IMR-90 (cell line): ENCODE results near the gene FCRL2. TPM values are rescaled to one million over a fixed set of nuclear protein-coding genes. Genes with fewer than 3 reads are reported as not detected.

Experiments
- ATAC-seq: fragments of 200-7000 bp; cut with Tn5 transposase; 2 replicates; pipeline ENCODE4 v1.9.1; 2020; ENCODE audit warnings: low read depth, mild to moderate bottlenecking, moderate library complexity
- BruUV-seq: library from RNA; stranded (reverse); fragments of 400-500 nt; replicated peaks from 2 replicates; lab custom pipeline; 2021; lab: Mats Ljungman, UMichigan
- CTCF ChIA-PET: fragments of 300-600 bp; formaldehyde crosslinking; extraction: SDS; loops from one replicate; lab custom pipeline; 2021; ENCODE audit warnings: antibody characterized with exemption; lab: Yijun Ruan, JAX
- POLR2A ChIA-PET: fragments of 300-600 bp; sonication (Branson Sonifier 250); formaldehyde crosslinking; loops from one replicate; lab custom pipeline; 2022; ENCODE audit warnings: antibody characterized with exemption; ENCODE audit not compliant: unreplicated experiment; lab: Charles Lee
- DNase-seq: peaks from one replicate; pipeline ENCODE4 v3.0.0; 2013
- H2AFZ ChIP-seq: replicated peaks from 2 replicates; pipeline ENCODE3; 2013; ENCODE audit warnings: low read length, mild to moderate bottlenecking; ENCODE audit not compliant: poor library complexity
- H2AK5ac ChIP-seq: 2 replicates; pipeline ENCODE4 v1.6.1; 2013; ENCODE audit warnings: low read depth, low read length, inconsistent platforms
- H2AK9ac ChIP-seq: replicated peaks from 2 replicates; pipeline ENCODE3; 2013; ENCODE audit warnings: mild to moderate bottlenecking, low read depth, low read length, moderate library complexity; ENCODE audit not compliant: poor library complexity
- H2BK120ac ChIP-seq: 2 replicates; pipeline ENCODE4 v1.6.1; 2013; ENCODE audit warnings: low read depth, low read length, inconsistent platforms
- H2BK15ac ChIP-seq: 3 replicates; pipeline ENCODE4 v1.6.1; 2013; ENCODE audit warnings: low read depth, low read length, inconsistent platforms
- H2BK20ac ChIP-seq: 2 replicates; pipeline ENCODE4 v1.6.1; 2013; ENCODE audit warnings: low read depth, mild to moderate bottlenecking, inconsistent platforms, low read length, moderate library complexity
- H2BK5ac ChIP-seq: 2 replicates; pipeline ENCODE4 v1.6.1; 2013; ENCODE audit warnings: mild to moderate bottlenecking, low read depth, low read length, inconsistent platforms; ENCODE audit not compliant: poor library complexity, severe bottlenecking
- H3K14ac ChIP-seq: replicated peaks from 2 replicates; pipeline ENCODE4 v1.6.1; 2013; ENCODE audit warnings: low read depth, low read length, inconsistent platforms
- H3K18ac ChIP-seq: 2 replicates; pipeline ENCODE4 v1.6.1; 2013; ENCODE audit warnings: low read depth, low read length, control low read depth
- H3K23ac ChIP-seq: 2 replicates; pipeline ENCODE4 v1.6.1; 2013; ENCODE audit warnings: low read depth, low read length, inconsistent platforms
- H3K27ac ChIP-seq: 2 replicates; pipeline ENCODE4 v1.5.1; 2013; ENCODE audit warnings: mild to moderate bottlenecking, control low read depth, low read length; ENCODE audit not compliant: insufficient read depth
- H3K27me3 ChIP-seq: 2 replicates; pipeline ENCODE4 v1.6.1; 2013; ENCODE audit warnings: low read length; ENCODE audit not compliant: control insufficient read depth, insufficient read depth
- H3K36me3 ChIP-seq: 2 replicates; pipeline ENCODE4 v1.6.1; 2013; ENCODE audit warnings: low read length, mixed read lengths; ENCODE audit not compliant: control insufficient read depth, insufficient read depth
- H3K4ac ChIP-seq: 2 replicates; pipeline ENCODE4 v1.6.1; 2013; ENCODE audit warnings: low read depth, low read length, inconsistent platforms
- H3K4me1 ChIP-seq: 2 replicates; pipeline ENCODE4 v1.6.1; 2013; ENCODE audit warnings: low read length, mixed read lengths; ENCODE audit not compliant: control insufficient read depth, insufficient read depth
- H3K4me2 ChIP-seq: 2 replicates; pipeline ENCODE4 v1.6.1; 2013; ENCODE audit warnings: low read depth, mild to moderate bottlenecking, control low read depth, low read length, moderate library complexity
- H3K4me3 ChIP-seq: 2 replicates; pipeline ENCODE4 v1.5.1; 2013; ENCODE audit warnings: low read depth, mild to moderate bottlenecking, control low read depth, low read length, moderate library complexity; ENCODE audit not compliant: insufficient read depth
- H3K56ac ChIP-seq: 2 replicates; pipeline ENCODE4 v1.6.1; 2013; ENCODE audit warnings: low read length, inconsistent platforms; ENCODE audit not compliant: insufficient read depth; ENCODE audit errors: extremely low read depth
- H3K79me1 ChIP-seq, 2 experiments: 2 replicates each; pipeline ENCODE4 v1.6.1; 2013; ENCODE audit warnings: low read length in 2 of 2, inconsistent platforms in 1 of 2, low read depth in 1 of 2
- H3K9ac ChIP-seq: 2 replicates; pipeline ENCODE4 v1.6.1; 2013; ENCODE audit warnings: low read depth, low read length, control low read depth
- H3K9me1 ChIP-seq: 2 replicates; pipeline ENCODE4 v1.6.1; 2013; ENCODE audit warnings: low read length, inconsistent platforms; ENCODE audit not compliant: insufficient read depth
- H3K9me3 ChIP-seq: 2 replicates; pipeline ENCODE4 v1.6.1; 2013; ENCODE audit warnings: low read length; ENCODE audit not compliant: control insufficient read depth, insufficient read depth
- H4K20me1 ChIP-seq: 2 replicates; pipeline ENCODE4 v1.6.1; 2013; ENCODE audit warnings: low read length, inconsistent platforms; ENCODE audit not compliant: insufficient read depth
- H4K5ac ChIP-seq: 2 replicates; pipeline ENCODE4 v1.6.1; 2013; ENCODE audit warnings: mild to moderate bottlenecking, low read depth, low read length, control low read depth
- H4K8ac ChIP-seq, 2 experiments: 2 replicates each; pipeline ENCODE4 v1.6.1; 2013; ENCODE audit warnings: low read depth in 2 of 2, low read length in 2 of 2, control low read depth in 1 of 2, inconsistent platforms in 1 of 2
- H4K91ac ChIP-seq: 2 replicates; pipeline ENCODE4 v1.6.1; 2013; ENCODE audit warnings: low read depth, low read length, inconsistent platforms; ENCODE audit not compliant: insufficient read depth
- BHLHE40 ChIP-seq: fragments of 150-350 bp; IDR thresholded peaks from 2 replicates; pipeline ENCODE4 v1.6.1; 2016; ENCODE audit warnings: mild to moderate bottlenecking, low read depth, low read length
- CEBPB ChIP-seq: IDR thresholded peaks from 2 replicates; pipeline ENCODE4 v1.6.1; 2012; ENCODE audit warnings: low read depth, low read length, improper control_type of control experiment
- CHD1 ChIP-seq: IDR thresholded peaks from 2 replicates; pipeline ENCODE4 v1.6.1; 2012; ENCODE audit warnings: low read depth, low read length, improper control_type of control experiment
- FOS ChIP-seq: fragments of 150-350 bp; IDR thresholded peaks from 2 replicates; pipeline ENCODE4 v1.6.1; 2016; ENCODE audit warnings: low read depth, low read length
- MAFK ChIP-seq: IDR thresholded peaks from 2 replicates; pipeline ENCODE4 v1.6.1; 2012; ENCODE audit warnings: low read depth, low read length, improper control_type of control experiment
- MXI1 ChIP-seq: IDR thresholded peaks from 2 replicates; pipeline ENCODE4 v1.6.1; 2012; ENCODE audit warnings: low read depth, mild to moderate bottlenecking, low read length, moderate library complexity, borderline replicate concordance
- NFE2L2 ChIP-seq: fragments of 150-350 bp; IDR thresholded peaks from 2 replicates; pipeline ENCODE4 v1.6.1; 2016; ENCODE audit warnings: low read depth, mild to moderate bottlenecking, low read length
- POLR2A ChIP-seq: IDR thresholded peaks from 2 replicates; pipeline ENCODE4 v1.6.1; 2012; ENCODE audit warnings: mild to moderate bottlenecking, low read depth, low read length
- RAD21 ChIP-seq: IDR thresholded peaks from 2 replicates; pipeline ENCODE4 v1.6.1; 2012; ENCODE audit warnings: low read length, improper control_type of control experiment
- RCOR1 ChIP-seq: IDR thresholded peaks from 2 replicates; pipeline ENCODE4 v1.6.1; 2012; ENCODE audit warnings: mild to moderate bottlenecking, low read length, improper control_type of control experiment; ENCODE audit not compliant: insufficient replicate concordance
- RFX5 ChIP-seq: IDR thresholded peaks from 2 replicates; pipeline ENCODE4 v1.8.0; 2012; ENCODE audit warnings: low read depth, mild to moderate bottlenecking, low read length, moderate library complexity
- SMC3 ChIP-seq: fragments of 150-350 bp; IDR thresholded peaks from 2 replicates; pipeline ENCODE4 v1.6.1; 2016; ENCODE audit warnings: low read depth, mild to moderate bottlenecking, antibody characterized with exemption, low read length, moderate library complexity
- whole genome bisulfite sequencing, 2 experiments: methylation state at CpG; one replicate each; pipeline versions ENCODE4 v1.1.5 to v1.1.7; 2013; ENCODE audit warnings: missing lambda C conversion rate in 2 of 2; ENCODE audit not compliant: insufficient read length in 1 of 2; ENCODE audit errors: extremely low coverage in 2 of 2; 5-methylcytosine and 5-hydroxymethylcytosine counted together
- dilution Hi-C: fragments of 300-500 bp; cut with HindIII; formaldehyde crosslinking; loops from one replicate; pipeline ENCODE4 v1.14.3; 2018; ENCODE audit warnings: low sequenced_read_pairs; ENCODE audit not compliant: unreplicated experiment
- in situ Hi-C: fragments of 300-500 bp; cut with MboI; formaldehyde crosslinking; loops from 3 replicates; pipeline ENCODE4 v1.14.3; 2019; ENCODE audit warnings: low sequenced_read_pairs, inconsistent platforms, mixed read lengths
- intact Hi-C: fragments of 100-400 bp; cut with micrococcal nuclease; formaldehyde crosslinking; loops from 2 replicates; pipeline ENCODE4 v1.10.0; 2022
- polyA plus RNA-seq, 3 experiments: library from polyadenylated mRNA; depleted of rRNA; stranded (reverse); fragments of >200 nt; gene quantifications; 2 replicates each; pipeline ENCODE4 v1.2.3, GENCODE V29; 2012; ENCODE audit warnings: low replicate concordance in 1 of 3
- total RNA-seq: library from RNA; depleted of rRNA; stranded (reverse); fragments of >200 nt; gene quantifications from 2 replicates; pipeline ENCODE4 v1.2.3, GENCODE V29; 2012
- TF ChIP-seq, protein P1 (sequence below): fragments of 150-350 bp; IDR thresholded peaks from 2 replicates; pipeline ENCODE4 v1.6.1; 2017; ENCODE audit warnings: mild to moderate bottlenecking, antibody characterized with exemption, low read length, low read depth
- TF ChIP-seq, protein P2 (sequence below): conservative IDR thresholded peaks from 2 replicates; pipeline ENCODE4 v1.5.1; 2012; ENCODE audit warnings: mild to moderate bottlenecking, low read depth, low read length, improper control_type of control experiment

FCRL2 gene
- total and polyA plus RNA-seq, 2 of the 4 experiments (the other 2 are of a cell fraction), result not detected

DNA sequence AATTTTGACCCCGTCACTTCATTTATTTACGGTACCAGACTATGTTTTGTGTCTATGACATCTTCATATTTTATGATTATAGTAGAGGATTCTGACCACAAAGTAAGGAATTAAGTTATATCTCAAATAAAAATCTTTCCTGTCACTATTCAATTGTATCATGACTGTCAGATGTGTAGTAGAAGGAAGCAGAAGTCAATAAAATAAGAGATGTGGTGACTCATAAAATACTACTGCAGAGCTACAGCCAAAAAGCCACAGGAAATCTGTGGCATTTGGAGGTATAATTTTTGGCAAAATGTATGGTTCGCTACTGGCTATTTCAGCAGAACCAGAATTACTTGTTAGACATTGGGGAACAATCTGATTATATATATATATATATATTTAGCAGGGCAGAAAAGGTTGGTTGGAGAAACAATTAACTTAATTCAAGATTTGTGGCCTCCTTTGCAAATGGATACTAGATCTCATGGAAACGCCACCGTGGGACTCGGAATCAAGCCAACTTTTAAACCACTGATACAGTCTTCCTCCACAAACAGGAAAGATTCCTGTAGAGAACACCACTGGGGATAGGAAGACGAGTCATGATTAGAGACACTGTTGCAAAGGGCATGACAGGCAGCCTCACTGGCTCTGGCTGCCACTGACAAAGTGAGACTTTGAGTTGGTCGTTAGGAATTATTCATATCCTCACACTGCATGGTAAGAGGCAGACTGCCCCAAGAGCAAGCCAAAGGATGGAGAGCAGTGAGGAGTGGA lies 5.1 kb downstream of the FCRL2 start:
- Histone ChIP-seq H2BK20ac (no peak overlapping the region), H4K20me1 (no peaks in the 10 kb centered on the region), H3K18ac (no peak overlapping the region), H3K27me3 (no peaks in the 10 kb centered on the region), H3K9me1 (no peaks in the 10 kb centered on the region), H4K8ac (no peak overlapping the region), H3K4me3 (no peak overlapping the region), H2AFZ (peak overlapping the region; percentile 41), H4K5ac (no peak overlapping the region), H4K91ac (no peak overlapping the region), H3K4me1 (no peaks in the 10 kb centered on the region), H3K27ac (no peak overlapping the region), H3K36me3 (no peaks in the 10 kb centered on the region), H2BK5ac (no peak overlapping the region), H3K14ac (no peak overlapping the region), H2AK5ac (no peak overlapping the region), H3K9ac (no peak overlapping the region), H3K23ac (no peak overlapping the region), H3K4ac (no peak overlapping the region), H3K79me1 (no peaks in the 10 kb centered on the region), H2AK9ac (no peak overlapping the region), H3K9me3 (no peaks in the 10 kb centered on the region), H3K56ac (no peak overlapping the region), H3K4me2 (no peak overlapping the region), H2BK120ac (no peak overlapping the region), H2BK15ac (no peak overlapping the region)
- dilution Hi-C loops, result no loop called here
- no CpG with 5 or more reads among the region's 8 CpGs for WGBS, 2 experiments
- in situ Hi-C loops, result no loop called here
- ChIA-PET CTCF (no interaction called here), POLR2A (no interaction called here)
- TF ChIP-seq SMC3 (no peak), BHLHE40 (no peak), POLR2A (no peak), RAD21 (no peak), RCOR1 (no peak), NFE2L2 (no peak), MXI1 (no peak), CEBPB (no peak), FOS (no peak), CHD1 (no peak), RFX5 (no peak), MAFK (no peak)
- TF ChIP-seq, protein P1, sequence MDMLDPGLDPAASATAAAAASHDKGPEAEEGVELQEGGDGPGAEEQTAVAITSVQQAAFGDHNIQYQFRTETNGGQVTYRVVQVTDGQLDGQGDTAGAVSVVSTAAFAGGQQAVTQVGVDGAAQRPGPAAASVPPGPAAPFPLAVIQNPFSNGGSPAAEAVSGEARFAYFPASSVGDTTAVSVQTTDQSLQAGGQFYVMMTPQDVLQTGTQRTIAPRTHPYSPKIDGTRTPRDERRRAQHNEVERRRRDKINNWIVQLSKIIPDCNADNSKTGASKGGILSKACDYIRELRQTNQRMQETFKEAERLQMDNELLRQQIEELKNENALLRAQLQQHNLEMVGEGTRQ, result no peak
- TF ChIP-seq, protein P2, sequence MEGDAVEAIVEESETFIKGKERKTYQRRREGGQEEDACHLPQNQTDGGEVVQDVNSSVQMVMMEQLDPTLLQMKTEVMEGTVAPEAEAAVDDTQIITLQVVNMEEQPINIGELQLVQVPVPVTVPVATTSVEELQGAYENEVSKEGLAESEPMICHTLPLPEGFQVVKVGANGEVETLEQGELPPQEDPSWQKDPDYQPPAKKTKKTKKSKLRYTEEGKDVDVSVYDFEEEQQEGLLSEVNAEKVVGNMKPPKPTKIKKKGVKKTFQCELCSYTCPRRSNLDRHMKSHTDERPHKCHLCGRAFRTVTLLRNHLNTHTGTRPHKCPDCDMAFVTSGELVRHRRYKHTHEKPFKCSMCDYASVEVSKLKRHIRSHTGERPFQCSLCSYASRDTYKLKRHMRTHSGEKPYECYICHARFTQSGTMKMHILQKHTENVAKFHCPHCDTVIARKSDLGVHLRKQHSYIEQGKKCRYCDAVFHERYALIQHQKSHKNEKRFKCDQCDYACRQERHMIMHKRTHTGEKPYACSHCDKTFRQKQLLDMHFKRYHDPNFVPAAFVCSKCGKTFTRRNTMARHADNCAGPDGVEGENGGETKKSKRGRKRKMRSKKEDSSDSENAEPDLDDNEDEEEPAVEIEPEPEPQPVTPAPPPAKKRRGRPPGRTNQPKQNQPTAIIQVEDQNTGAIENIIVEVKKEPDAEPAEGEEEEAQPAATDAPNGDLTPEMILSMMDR, result no peak
- DNase-seq (no peak), ATAC-seq (no peak)
- BruUV-seq, result no TSS peak
- intact Hi-C loops, result no loop called here
